SK-N-SH treated with all-trans-retinoic acid at 6 μM for 48 hours (cell line): ENCODE results near the gene PAQR6.

ENCODE experiments used
- ATAC-seq: fragments of 200-7000 bp; cut with Tn5 transposase; 3 replicates; pipeline ENCODE4 v1.9.1; 2020; ENCODE audit warnings: mild to moderate bottlenecking, moderate library complexity
- ARNTL ChIP-seq: fragments of 450-650 bp; formaldehyde crosslinking; IDR thresholded peaks from 2 replicates; pipeline ENCODE4 v1.5.0; 2020; ENCODE audit warnings: low read depth, mild to moderate bottlenecking, moderate library complexity, borderline replicate concordance
- BACH2 ChIP-seq: fragments of 250-450 bp; sonication (Bioruptor Pico); IDR thresholded peaks from 2 replicates; pipeline ENCODE4 v1.9.0; 2021; ENCODE audit warnings: mild to moderate bottlenecking, borderline replicate concordance
- CSDC2 ChIP-seq: fragments of 250-450 bp; sonication (Bioruptor Pico); IDR thresholded peaks from 2 replicates; pipeline ENCODE4 v1.5.0; 2020; ENCODE audit warnings: mild to moderate bottlenecking, moderate library complexity
- ESRRG ChIP-seq: fragments of 250-450 bp; sonication (Bioruptor Pico); IDR thresholded peaks from 2 replicates; pipeline ENCODE4 v1.6.1; 2021; ENCODE audit warnings: mild to moderate bottlenecking
- GLIS3 ChIP-seq: fragments of 250-450 bp; sonication (Bioruptor Pico); IDR thresholded peaks from 2 replicates; pipeline ENCODE4 v1.5.0; 2020; ENCODE audit warnings: mild to moderate bottlenecking, moderate library complexity
- OSR1 ChIP-seq: fragments of 250-450 bp; sonication (Bioruptor Pico); IDR thresholded peaks from 2 replicates; pipeline ENCODE4 v1.8.0; 2022; ENCODE audit warnings: moderate library complexity, mild to moderate bottlenecking, inconsistent platforms
- PPARA ChIP-seq: fragments of 250-450 bp; sonication (Bioruptor Pico); IDR thresholded peaks from 2 replicates; pipeline ENCODE4 v1.5.0; 2020; ENCODE audit warnings: mild to moderate bottlenecking, borderline replicate concordance
- RARB ChIP-seq: fragments of 250-450 bp; sonication (Bioruptor Pico); IDR thresholded peaks from 2 replicates; pipeline ENCODE4 v1.8.0; 2021; ENCODE audit warnings: mild to moderate bottlenecking, moderate library complexity
- SNAI2 ChIP-seq: fragments of 250-450 bp; sonication (Bioruptor Pico); IDR thresholded peaks from 2 replicates; pipeline ENCODE4 v1.5.0; 2020; ENCODE audit warnings: mild to moderate bottlenecking, moderate library complexity
- TCF4 ChIP-seq: fragments of 250-450 bp; sonication (Bioruptor Pico); IDR thresholded peaks from 2 replicates; pipeline ENCODE4 v1.8.0; 2021; ENCODE audit warnings: mild to moderate bottlenecking, moderate library complexity, borderline replicate concordance
- TOX ChIP-seq: fragments of 250-450 bp; sonication (Bioruptor Pico); IDR thresholded peaks from 2 replicates; pipeline ENCODE4 v1.8.0; 2021; ENCODE audit warnings: mild to moderate bottlenecking, moderate library complexity, borderline replicate concordance
- ZC3H10 ChIP-seq: fragments of 250-450 bp; sonication (Bioruptor Pico); IDR thresholded peaks from 2 replicates; pipeline ENCODE4 v1.5.1; 2021; ENCODE audit warnings: mild to moderate bottlenecking, moderate library complexity
- ZFP3 ChIP-seq: fragments of 250-450 bp; sonication (Bioruptor Pico); IDR thresholded peaks from 2 replicates; pipeline ENCODE4 v1.5.0; 2020; ENCODE audit warnings: mild to moderate bottlenecking, moderate library complexity
- ZFP30 ChIP-seq: fragments of 450-650 bp; formaldehyde crosslinking; IDR thresholded peaks from 2 replicates; pipeline ENCODE4 v1.5.0; 2022; ENCODE audit warnings: mild to moderate bottlenecking, moderate library complexity
- ZNF565 ChIP-seq: fragments of 450-650 bp; formaldehyde crosslinking; conservative IDR thresholded peaks from 2 replicates; pipeline ENCODE4 v1.5.0; 2020; ENCODE audit warnings: low read depth, mild to moderate bottlenecking, moderate library complexity
- ZNF70 ChIP-seq: fragments of 450-650 bp; formaldehyde crosslinking; IDR thresholded peaks from 2 replicates; pipeline ENCODE4 v1.5.0; 2020; ENCODE audit warnings: mild to moderate bottlenecking, moderate library complexity
- TF ChIP-seq, protein P1 (sequence below): fragments of 250-450 bp; sonication (Bioruptor Pico); IDR thresholded peaks from 2 replicates; pipeline ENCODE4 v1.8.0; 2021; ENCODE audit warnings: low read depth, mild to moderate bottlenecking, moderate library complexity, borderline replicate concordance
- TF ChIP-seq, protein P2 (sequence below): fragments of 250-450 bp; sonication (Bioruptor Pico); IDR thresholded peaks from 2 replicates; pipeline ENCODE4 v1.5.0; 2020; ENCODE audit warnings: mild to moderate bottlenecking, moderate library complexity
- TF ChIP-seq, protein P3 (sequence below): fragments of 250-450 bp; sonication (Bioruptor Pico); IDR thresholded peaks from 2 replicates; pipeline ENCODE4 v1.5.1; 2021; ENCODE audit warnings: mild to moderate bottlenecking, moderate library complexity
- TF ChIP-seq, protein P4 (sequence below): fragments of 250-450 bp; sonication (Bioruptor Pico); IDR thresholded peaks from 2 replicates; pipeline ENCODE4 v1.8.0; 2020; ENCODE audit warnings: mild to moderate bottlenecking, moderate library complexity, borderline replicate concordance
- TF ChIP-seq, protein P5 (sequence below): fragments of 250-450 bp; sonication (Bioruptor Pico); IDR thresholded peaks from 2 replicates; pipeline ENCODE4 v1.5.1; 2020; ENCODE audit warnings: low read depth, mild to moderate bottlenecking, moderate library complexity

PAQR6 gene

DNA sequence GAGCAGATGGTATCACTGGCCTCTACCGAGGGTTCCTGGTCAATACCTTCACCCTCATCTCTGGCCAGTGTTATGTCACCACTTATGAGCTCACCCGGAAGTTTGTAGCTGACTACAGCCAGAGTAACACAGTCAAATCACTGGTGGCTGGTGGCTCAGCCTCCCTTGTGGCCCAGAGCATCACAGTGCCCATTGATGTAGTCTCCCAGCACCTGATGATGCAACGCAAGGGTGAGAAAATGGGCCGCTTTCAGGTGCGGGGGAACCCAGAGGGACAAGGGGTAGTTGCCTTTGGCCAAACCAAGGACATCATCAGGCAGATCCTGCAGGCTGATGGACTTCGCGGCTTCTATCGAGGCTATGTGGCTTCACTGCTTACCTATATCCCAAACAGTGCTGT, 47.8 kb downstream of the PAQR6 start:
- TF ChIP-seq ZFP30 (CRISPR knock-in tag): no peak
- TF ChIP-seq CSDC2 (CRISPR knock-in tag): no peak
- TF ChIP-seq, protein P1, sequence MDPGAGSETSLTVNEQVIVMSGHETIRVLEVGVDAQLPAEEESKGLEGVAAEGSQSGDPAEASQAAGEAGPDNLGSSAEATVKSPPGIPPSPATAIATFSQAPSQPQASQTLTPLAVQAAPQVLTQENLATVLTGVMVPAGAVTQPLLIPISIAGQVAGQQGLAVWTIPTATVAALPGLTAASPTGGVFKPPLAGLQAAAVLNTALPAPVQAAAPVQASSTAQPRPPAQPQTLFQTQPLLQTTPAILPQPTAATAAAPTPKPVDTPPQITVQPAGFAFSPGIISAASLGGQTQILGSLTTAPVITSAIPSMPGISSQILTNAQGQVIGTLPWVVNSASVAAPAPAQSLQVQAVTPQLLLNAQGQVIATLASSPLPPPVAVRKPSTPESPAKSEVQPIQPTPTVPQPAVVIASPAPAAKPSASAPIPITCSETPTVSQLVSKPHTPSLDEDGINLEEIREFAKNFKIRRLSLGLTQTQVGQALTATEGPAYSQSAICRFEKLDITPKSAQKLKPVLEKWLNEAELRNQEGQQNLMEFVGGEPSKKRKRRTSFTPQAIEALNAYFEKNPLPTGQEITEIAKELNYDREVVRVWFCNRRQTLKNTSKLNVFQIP (CRISPR knock-in tag): no peak
- TF ChIP-seq, protein P2, sequence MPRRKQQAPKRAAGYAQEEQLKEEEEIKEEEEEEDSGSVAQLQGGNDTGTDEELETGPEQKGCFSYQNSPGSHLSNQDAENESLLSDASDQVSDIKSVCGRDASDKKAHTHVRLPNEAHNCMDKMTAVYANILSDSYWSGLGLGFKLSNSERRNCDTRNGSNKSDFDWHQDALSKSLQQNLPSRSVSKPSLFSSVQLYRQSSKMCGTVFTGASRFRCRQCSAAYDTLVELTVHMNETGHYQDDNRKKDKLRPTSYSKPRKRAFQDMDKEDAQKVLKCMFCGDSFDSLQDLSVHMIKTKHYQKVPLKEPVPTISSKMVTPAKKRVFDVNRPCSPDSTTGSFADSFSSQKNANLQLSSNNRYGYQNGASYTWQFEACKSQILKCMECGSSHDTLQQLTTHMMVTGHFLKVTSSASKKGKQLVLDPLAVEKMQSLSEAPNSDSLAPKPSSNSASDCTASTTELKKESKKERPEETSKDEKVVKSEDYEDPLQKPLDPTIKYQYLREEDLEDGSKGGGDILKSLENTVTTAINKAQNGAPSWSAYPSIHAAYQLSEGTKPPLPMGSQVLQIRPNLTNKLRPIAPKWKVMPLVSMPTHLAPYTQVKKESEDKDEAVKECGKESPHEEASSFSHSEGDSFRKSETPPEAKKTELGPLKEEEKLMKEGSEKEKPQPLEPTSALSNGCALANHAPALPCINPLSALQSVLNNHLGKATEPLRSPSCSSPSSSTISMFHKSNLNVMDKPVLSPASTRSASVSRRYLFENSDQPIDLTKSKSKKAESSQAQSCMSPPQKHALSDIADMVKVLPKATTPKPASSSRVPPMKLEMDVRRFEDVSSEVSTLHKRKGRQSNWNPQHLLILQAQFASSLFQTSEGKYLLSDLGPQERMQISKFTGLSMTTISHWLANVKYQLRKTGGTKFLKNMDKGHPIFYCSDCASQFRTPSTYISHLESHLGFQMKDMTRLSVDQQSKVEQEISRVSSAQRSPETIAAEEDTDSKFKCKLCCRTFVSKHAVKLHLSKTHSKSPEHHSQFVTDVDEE (CRISPR knock-in tag): no peak
- TF ChIP-seq ZNF70 (CRISPR knock-in tag): no peak
- TF ChIP-seq, protein P3, sequence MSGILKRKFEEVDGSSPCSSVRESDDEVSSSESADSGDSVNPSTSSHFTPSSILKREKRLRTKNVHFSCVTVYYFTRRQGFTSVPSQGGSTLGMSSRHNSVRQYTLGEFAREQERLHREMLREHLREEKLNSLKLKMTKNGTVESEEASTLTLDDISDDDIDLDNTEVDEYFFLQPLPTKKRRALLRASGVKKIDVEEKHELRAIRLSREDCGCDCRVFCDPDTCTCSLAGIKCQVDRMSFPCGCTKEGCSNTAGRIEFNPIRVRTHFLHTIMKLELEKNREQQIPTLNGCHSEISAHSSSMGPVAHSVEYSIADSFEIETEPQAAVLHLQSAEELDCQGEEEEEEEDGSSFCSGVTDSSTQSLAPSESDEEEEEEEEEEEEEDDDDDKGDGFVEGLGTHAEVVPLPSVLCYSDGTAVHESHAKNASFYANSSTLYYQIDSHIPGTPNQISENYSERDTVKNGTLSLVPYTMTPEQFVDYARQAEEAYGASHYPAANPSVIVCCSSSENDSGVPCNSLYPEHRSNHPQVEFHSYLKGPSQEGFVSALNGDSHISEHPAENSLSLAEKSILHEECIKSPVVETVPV: no peak
- no peak for TF ChIP-seq PPARA (CRISPR knock-in tag)
- TF ChIP-seq RARB (CRISPR knock-in tag): no peak
- TF ChIP-seq ZC3H10 (CRISPR knock-in tag): no peak
- TF ChIP-seq ESRRG (CRISPR knock-in tag): no peak
- no peak for TF ChIP-seq TCF4 (CRISPR knock-in tag)
- TF ChIP-seq ARNTL (CRISPR knock-in tag): no peak
- no peak for TF ChIP-seq GLIS3 (CRISPR knock-in tag)
- no peak for TF ChIP-seq SNAI2
- no peak for TF ChIP-seq BACH2 (CRISPR knock-in tag)
- TF ChIP-seq, protein P4, sequence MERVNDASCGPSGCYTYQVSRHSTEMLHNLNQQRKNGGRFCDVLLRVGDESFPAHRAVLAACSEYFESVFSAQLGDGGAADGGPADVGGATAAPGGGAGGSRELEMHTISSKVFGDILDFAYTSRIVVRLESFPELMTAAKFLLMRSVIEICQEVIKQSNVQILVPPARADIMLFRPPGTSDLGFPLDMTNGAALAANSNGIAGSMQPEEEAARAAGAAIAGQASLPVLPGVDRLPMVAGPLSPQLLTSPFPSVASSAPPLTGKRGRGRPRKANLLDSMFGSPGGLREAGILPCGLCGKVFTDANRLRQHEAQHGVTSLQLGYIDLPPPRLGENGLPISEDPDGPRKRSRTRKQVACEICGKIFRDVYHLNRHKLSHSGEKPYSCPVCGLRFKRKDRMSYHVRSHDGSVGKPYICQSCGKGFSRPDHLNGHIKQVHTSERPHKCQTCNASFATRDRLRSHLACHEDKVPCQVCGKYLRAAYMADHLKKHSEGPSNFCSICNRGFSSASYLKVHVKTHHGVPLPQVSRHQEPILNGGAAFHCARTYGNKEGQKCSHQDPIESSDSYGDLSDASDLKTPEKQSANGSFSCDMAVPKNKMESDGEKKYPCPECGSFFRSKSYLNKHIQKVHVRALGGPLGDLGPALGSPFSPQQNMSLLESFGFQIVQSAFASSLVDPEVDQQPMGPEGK: no peak
- no peak for ATAC-seq

DNA sequence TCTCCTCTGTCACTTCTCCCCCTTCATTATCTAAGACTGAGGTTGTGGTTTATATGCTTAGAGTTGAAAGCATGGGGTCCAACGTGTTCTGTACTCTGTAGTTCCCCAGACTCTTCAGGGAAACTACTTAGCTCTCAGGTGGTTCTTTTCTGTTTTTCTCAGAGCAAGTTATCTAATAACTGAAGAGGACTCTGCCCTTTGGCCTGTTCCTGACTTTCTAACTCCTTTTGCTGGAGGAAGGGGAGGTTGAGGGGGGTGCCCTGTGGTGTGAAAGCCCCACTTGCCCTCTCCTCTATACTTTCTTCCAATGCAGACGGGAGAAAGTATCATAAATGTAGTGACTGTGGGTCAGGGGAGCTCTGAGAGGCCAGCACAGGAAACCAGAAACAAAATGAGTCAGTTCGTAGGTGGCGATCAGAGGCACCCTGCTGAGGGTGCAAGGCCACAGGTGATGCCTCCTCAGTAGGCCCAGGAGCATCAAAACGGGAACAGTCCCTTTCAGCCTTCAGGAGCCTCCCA, 49.0 kb downstream of the PAQR6 start:
- ATAC-seq: no peak
- no peak for TF ChIP-seq RARB (CRISPR knock-in tag)
- TF ChIP-seq, protein P1 (CRISPR knock-in tag): no peak
- TF ChIP-seq ESRRG (CRISPR knock-in tag): no peak
- no peak for TF ChIP-seq ZNF565 (CRISPR knock-in tag)
- TF ChIP-seq, protein P5, sequence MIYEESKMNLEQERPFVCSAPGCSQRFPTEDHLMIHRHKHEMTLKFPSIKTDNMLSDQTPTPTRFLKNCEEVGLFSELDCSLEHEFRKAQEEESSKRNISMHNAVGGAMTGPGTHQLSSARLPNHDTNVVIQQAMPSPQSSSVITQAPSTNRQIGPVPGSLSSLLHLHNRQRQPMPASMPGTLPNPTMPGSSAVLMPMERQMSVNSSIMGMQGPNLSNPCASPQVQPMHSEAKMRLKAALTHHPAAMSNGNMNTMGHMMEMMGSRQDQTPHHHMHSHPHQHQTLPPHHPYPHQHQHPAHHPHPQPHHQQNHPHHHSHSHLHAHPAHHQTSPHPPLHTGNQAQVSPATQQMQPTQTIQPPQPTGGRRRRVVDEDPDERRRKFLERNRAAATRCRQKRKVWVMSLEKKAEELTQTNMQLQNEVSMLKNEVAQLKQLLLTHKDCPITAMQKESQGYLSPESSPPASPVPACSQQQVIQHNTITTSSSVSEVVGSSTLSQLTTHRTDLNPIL: no peak
- TF ChIP-seq, protein P3: no peak
- TF ChIP-seq TCF4 (CRISPR knock-in tag): no peak
- no peak for TF ChIP-seq SNAI2
- no peak for TF ChIP-seq BACH2 (CRISPR knock-in tag)
- TF ChIP-seq, protein P4: no peak
- TF ChIP-seq ZNF70 (CRISPR knock-in tag): no peak
- TF ChIP-seq ZFP3 (CRISPR knock-in tag): no peak
- TF ChIP-seq ZC3H10 (CRISPR knock-in tag): no peak
- TF ChIP-seq, protein P2 (CRISPR knock-in tag): no peak
- TF ChIP-seq TOX: no peak
- TF ChIP-seq OSR1 (CRISPR knock-in tag): no peak
